SK-N-SH (cell line): ENCODE data around the gene PAAF1. TPM values are rescaled to one million over a fixed set of nuclear protein-coding genes. Genes with fewer than 3 reads are reported as not detected.

Experiments
- CTCF ChIA-PET: fragments of 300-600, 350-600 bp; formaldehyde crosslinking; extraction: SDS; loops from one replicate; lab custom pipeline; 2021; lab: Yijun Ruan, JAX
- POLR2A ChIA-PET: fragments of 350-600 bp; sonication (Branson Sonifier 250); formaldehyde crosslinking; extraction: SDS; loops from one replicate; lab custom pipeline; 2020; ENCODE audit warnings: antibody characterized with exemption, inconsistent platforms; lab: Yijun Ruan, JAX
- DNase-seq: peaks from one replicate; pipeline ENCODE4 v3.0.0; 2012
- H2AFZ ChIP-seq: fragments of 200-600 bp; sonication (generic); 2 replicates; pipeline ENCODE4 v1.8.1; 2016; ENCODE audit warnings: antibody characterized with exemption, mild to moderate bottlenecking, low read depth
- H3F3A ChIP-seq: fragments of 200-600 bp; sonication (generic); replicated peaks from 2 replicates; pipeline ENCODE3; 2016; ENCODE audit warnings: antibody characterized with exemption, mild to moderate bottlenecking; ENCODE audit not compliant: insufficient read depth
- H3K27ac ChIP-seq, 2 experiments: fragments of 200-500 bp in 1 of 2; fragments of 200-600 bp in 1 of 2; sonication (Bioruptor generic) in 1 of 2; sonication (generic), shearing (Covaris generic) in 1 of 2; 2 replicates each; pipeline versions ENCODE4 v1.5.1 to v1.6.1; 2014 to 2016; ENCODE audit warnings: low read depth in 2 of 2, inconsistent platforms in 1 of 2, low read length in 1 of 2, mild to moderate bottlenecking in 1 of 2, mixed read lengths in 1 of 2
- H3K27me3 ChIP-seq: fragments of 200-600 bp; sonication (generic), shearing (Covaris generic); 2 replicates; pipeline ENCODE4 v1.6.1; 2016; ENCODE audit warnings: mixed run types; ENCODE audit not compliant: insufficient read depth
- H3K36me3 ChIP-seq, 2 experiments: fragments of 200-500 bp in 1 of 2; fragments of 200-600 bp in 1 of 2; sonication (Bioruptor generic) in 1 of 2; sonication (generic) in 1 of 2; replicated peaks in 1 of 2; 2 replicates each; pipeline versions ENCODE3 to v1.5.1; 2014 to 2016; ENCODE audit warnings: low read length in 1 of 2, mild to moderate bottlenecking in 1 of 2; ENCODE audit not compliant: insufficient read depth in 2 of 2, control insufficient read depth in 1 of 2
- H3K4me1 ChIP-seq, 2 experiments: fragments of 200-500 bp in 1 of 2; fragments of 200-600 bp in 1 of 2; sonication (Bioruptor generic) in 1 of 2; sonication (generic), shearing (Covaris generic) in 1 of 2; 2 replicates each; pipeline versions ENCODE4 v1.5.1 to v1.6.1; 2014 to 2016; ENCODE audit warnings: low read depth in 1 of 2, low read length in 1 of 2, mixed run types in 1 of 2; ENCODE audit not compliant: insufficient read depth in 2 of 2, control insufficient read depth in 1 of 2
- H3K4me2 ChIP-seq: fragments of 200-600 bp; sonication (generic), shearing (Covaris generic); 2 replicates; pipeline ENCODE4 v1.6.1; 2017; ENCODE audit warnings: mixed run types
- H3K4me3 ChIP-seq, 2 experiments: fragments of 200-500 bp in 1 of 2; fragments of 200-600 bp in 1 of 2; sonication (Bioruptor generic) in 1 of 2; sonication (generic), shearing (Covaris generic) in 1 of 2; 2 replicates each; pipeline versions ENCODE4 v1.5.1 to v1.8.1; 2014 to 2016; ENCODE audit warnings: low read depth in 2 of 2, inconsistent platforms in 1 of 2, low read length in 1 of 2, mild to moderate bottlenecking in 1 of 2, mixed read lengths in 1 of 2, moderate library complexity in 1 of 2
- H3K79me2 ChIP-seq: fragments of 200-600 bp; sonication (generic); 2 replicates; pipeline ENCODE4 v1.8.1; 2017; ENCODE audit warnings: mild to moderate bottlenecking; ENCODE audit not compliant: insufficient read depth
- H3K9ac ChIP-seq: fragments of 200-600 bp; sonication (generic); 2 replicates; pipeline ENCODE4 v1.6.1; 2017; ENCODE audit warnings: mixed run types
- H3K9me2 ChIP-seq: fragments of 200-600 bp; sonication (generic); 2 replicates; pipeline ENCODE4 v1.6.1; 2017; ENCODE audit warnings: mixed run types
- H3K9me3 ChIP-seq: fragments of 200-600 bp; sonication (generic); 2 replicates; pipeline ENCODE4 v1.6.1; 2017; ENCODE audit warnings: mixed run types, mild to moderate bottlenecking, moderate library complexity
- H4K20me1 ChIP-seq: fragments of 200-600 bp; sonication (generic); 2 replicates; pipeline ENCODE4 v1.6.1; 2017; ENCODE audit warnings: mild to moderate bottlenecking, mixed run types; ENCODE audit not compliant: insufficient read depth
- EP300 ChIP-seq, 2 experiments: IDR thresholded peaks; 2 replicates each; pipeline versions ENCODE4 v1.4.0 to v1.6.1; 2012; ENCODE audit warnings: borderline replicate concordance in 1 of 2, low read depth in 1 of 2, low read length in 1 of 2
- EZH2phosphoT487 ChIP-seq: fragments of 200-600 bp; sonication (generic); IDR thresholded peaks from 2 replicates; pipeline ENCODE4 v1.6.1; 2017; ENCODE audit warnings: low read depth, mixed run types, mild to moderate bottlenecking, antibody characterized with exemption, moderate library complexity, borderline replicate concordance
- FOXM1 ChIP-seq: IDR thresholded peaks from 2 replicates; pipeline ENCODE4 v1.4.0; 2012; ENCODE audit warnings: low read depth, mild to moderate bottlenecking
- GABPA ChIP-seq: IDR thresholded peaks from 2 replicates; pipeline ENCODE4 v1.4.0; 2012; ENCODE audit warnings: low read depth, mild to moderate bottlenecking
- RAD21 ChIP-seq: IDR thresholded peaks from 2 replicates; pipeline ENCODE4 v1.6.1; 2012; ENCODE audit warnings: mild to moderate bottlenecking, low read length
- RCOR1 ChIP-seq: fragments of 150-350 bp; IDR thresholded peaks from 2 replicates; pipeline ENCODE4 v1.6.1; 2017; ENCODE audit warnings: antibody characterized with exemption, low read length
- TAF1 ChIP-seq: IDR thresholded peaks from 2 replicates; pipeline ENCODE4 v1.6.1; 2012; ENCODE audit warnings: low read depth, mild to moderate bottlenecking, low read length, moderate library complexity, borderline replicate concordance
- TEAD4 ChIP-seq: IDR thresholded peaks from 2 replicates; pipeline ENCODE4 v1.4.0; 2012; ENCODE audit warnings: mild to moderate bottlenecking, borderline replicate concordance; ENCODE audit not compliant: insufficient read depth
- WGBS: methylation state at CpG from one replicate; pipeline ENCODE4 v1.1.6; 2017; ENCODE audit warnings: low lambda C conversion rate; 5-methylcytosine and 5-hydroxymethylcytosine counted together
- polyA plus RNA-seq, 3 experiments: library from polyadenylated mRNA; depleted of rRNA; stranded (reverse); fragments of >200 nt; gene quantifications; 2 replicates each; pipeline ENCODE4 v1.2.3, GENCODE V29; 2012
- TF ChIP-seq, protein P1 (sequence below): IDR thresholded peaks from 2 replicates; pipeline ENCODE4 v1.6.1; 2012; ENCODE audit warnings: mild to moderate bottlenecking, low read depth, low read length, moderate library complexity
- TF ChIP-seq, protein P2 (sequence below): fragments of 150-350 bp; IDR thresholded peaks from 2 replicates; pipeline ENCODE4 v1.6.1; 2017; ENCODE audit warnings: antibody characterized with exemption, low read length, low read depth, borderline replicate concordance
- TF ChIP-seq, protein P3 (sequence below): IDR thresholded peaks from 2 replicates; pipeline ENCODE4 v1.4.0; 2012; ENCODE audit warnings: low read depth, borderline replicate concordance
- TF ChIP-seq, protein P4 (sequence below): IDR thresholded peaks from 2 replicates; pipeline ENCODE4 v1.4.0; 2012; ENCODE audit warnings: low read depth

Gene PAAF1
- polyA plus RNA-seq, 1 of the 3 experiments (the other 2 are of a cell fraction): 23.2 TPM

DNA sequence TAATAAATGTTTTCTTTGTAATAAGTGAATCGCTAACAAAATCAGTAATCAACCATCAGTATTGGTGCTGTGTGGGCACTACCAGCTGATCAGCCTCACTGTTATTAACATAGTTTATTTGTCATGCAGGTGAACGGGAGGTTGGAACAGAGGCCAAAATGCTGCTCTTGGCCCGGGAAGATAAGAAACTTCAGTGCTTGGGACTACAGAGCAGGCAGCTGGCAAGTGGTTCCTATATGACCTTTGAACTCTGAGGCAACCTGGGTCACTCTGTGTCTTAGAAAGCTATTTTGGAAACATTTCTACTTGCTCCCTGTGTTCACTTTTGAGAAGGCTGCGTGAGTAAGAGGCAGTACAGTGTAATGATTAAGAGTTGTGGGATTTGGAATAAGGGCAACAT is 37.5 kb downstream of the PAAF1 start:
- Histone ChIP-seq H3K9me2 (no peaks in the 10 kb centered on the region), H2AFZ (no peak overlapping the region), H3K4me3 (no peak overlapping the region), H3K9me3 (no peaks in the 10 kb centered on the region), H3K79me2 (no peaks in the 10 kb centered on the region), H3K27me3 (no peaks in the 10 kb centered on the region), H3K36me3 (peaks cover 43 to 53% of the 10 kb centered on the region in 2 experiments), H3K9ac (no peak overlapping the region), H3F3A (peaks cover 6% of the 10 kb centered on the region), H3K4me1 (no peaks in the 10 kb centered on the region), H4K20me1 (no peaks in the 10 kb centered on the region), H3K27ac (no peak overlapping the region), H3K4me2 (no peak overlapping the region)
- CTCF ChIA-PET: interaction anchor here (1.0 kb wide), 1 partner anchor 50 kb away, joined by 3 read pairs; no protein-coding TSS in a partner anchor
- TF ChIP-seq TEAD4: no peak
- TF ChIP-seq, protein P1, sequence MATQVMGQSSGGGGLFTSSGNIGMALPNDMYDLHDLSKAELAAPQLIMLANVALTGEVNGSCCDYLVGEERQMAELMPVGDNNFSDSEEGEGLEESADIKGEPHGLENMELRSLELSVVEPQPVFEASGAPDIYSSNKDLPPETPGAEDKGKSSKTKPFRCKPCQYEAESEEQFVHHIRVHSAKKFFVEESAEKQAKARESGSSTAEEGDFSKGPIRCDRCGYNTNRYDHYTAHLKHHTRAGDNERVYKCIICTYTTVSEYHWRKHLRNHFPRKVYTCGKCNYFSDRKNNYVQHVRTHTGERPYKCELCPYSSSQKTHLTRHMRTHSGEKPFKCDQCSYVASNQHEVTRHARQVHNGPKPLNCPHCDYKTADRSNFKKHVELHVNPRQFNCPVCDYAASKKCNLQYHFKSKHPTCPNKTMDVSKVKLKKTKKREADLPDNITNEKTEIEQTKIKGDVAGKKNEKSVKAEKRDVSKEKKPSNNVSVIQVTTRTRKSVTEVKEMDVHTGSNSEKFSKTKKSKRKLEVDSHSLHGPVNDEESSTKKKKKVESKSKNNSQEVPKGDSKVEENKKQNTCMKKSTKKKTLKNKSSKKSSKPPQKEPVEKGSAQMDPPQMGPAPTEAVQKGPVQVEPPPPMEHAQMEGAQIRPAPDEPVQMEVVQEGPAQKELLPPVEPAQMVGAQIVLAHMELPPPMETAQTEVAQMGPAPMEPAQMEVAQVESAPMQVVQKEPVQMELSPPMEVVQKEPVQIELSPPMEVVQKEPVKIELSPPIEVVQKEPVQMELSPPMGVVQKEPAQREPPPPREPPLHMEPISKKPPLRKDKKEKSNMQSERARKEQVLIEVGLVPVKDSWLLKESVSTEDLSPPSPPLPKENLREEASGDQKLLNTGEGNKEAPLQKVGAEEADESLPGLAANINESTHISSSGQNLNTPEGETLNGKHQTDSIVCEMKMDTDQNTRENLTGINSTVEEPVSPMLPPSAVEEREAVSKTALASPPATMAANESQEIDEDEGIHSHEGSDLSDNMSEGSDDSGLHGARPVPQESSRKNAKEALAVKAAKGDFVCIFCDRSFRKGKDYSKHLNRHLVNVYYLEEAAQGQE: no peak
- no peak for DNase-seq
- WGBS: 97% methylated on average over 4 of the region's 4 CpGs
- POLR2A ChIA-PET: no interaction called here

DNA sequence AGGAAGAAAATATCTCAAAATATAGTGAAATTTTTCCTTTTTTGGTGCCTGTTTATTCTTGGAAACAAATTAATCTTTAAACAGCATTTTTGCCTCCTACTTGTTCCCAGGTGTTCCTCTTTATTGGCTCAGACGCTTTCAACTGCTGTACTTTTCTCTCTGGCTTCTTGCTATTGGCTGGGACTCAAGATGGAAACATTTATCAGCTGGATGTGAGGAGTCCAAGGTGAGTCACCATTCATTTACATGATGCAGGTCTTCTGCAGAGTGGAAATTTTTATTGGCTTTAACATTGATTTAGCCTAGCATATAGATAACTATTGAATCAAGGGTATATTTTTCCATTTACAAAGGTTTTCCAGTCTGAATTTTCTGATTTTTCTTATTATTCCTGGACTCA is 39.6 kb downstream of the PAAF1 start:
- no peak overlapping the region for H3K9ac ChIP-seq
- H3K4me2 ChIP-seq: no peak overlapping the region
- CTCF ChIA-PET: interaction anchor here (1.0 to 1.6 kb wide), 3 partner anchors 15 to 344 kb away, joined by 3 to 8 read pairs (median 3); no protein-coding TSS in a partner anchor
- POLR2A ChIA-PET: no interaction called here
- no peaks in the 10 kb centered on the region for H3K79me2 ChIP-seq
- TF ChIP-seq GABPA: no peak
- no peak for TF ChIP-seq EP300 (IDR thresholded peaks at IDR 0.05; ENCODE audit: borderline replicate concordance in 1 of 2, low read depth in 1 of 2, low read length in 1 of 2)
- TF ChIP-seq FOXM1: no peak
- no peak for TF ChIP-seq TAF1
- no peak for TF ChIP-seq RAD21
- TF ChIP-seq, protein P1: no peak
- no peak for TF ChIP-seq EZH2phosphoT487
- TF ChIP-seq, protein P2, sequence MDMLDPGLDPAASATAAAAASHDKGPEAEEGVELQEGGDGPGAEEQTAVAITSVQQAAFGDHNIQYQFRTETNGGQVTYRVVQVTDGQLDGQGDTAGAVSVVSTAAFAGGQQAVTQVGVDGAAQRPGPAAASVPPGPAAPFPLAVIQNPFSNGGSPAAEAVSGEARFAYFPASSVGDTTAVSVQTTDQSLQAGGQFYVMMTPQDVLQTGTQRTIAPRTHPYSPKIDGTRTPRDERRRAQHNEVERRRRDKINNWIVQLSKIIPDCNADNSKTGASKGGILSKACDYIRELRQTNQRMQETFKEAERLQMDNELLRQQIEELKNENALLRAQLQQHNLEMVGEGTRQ: no peak
- no peak for TF ChIP-seq RCOR1
- TF ChIP-seq, protein P3, sequence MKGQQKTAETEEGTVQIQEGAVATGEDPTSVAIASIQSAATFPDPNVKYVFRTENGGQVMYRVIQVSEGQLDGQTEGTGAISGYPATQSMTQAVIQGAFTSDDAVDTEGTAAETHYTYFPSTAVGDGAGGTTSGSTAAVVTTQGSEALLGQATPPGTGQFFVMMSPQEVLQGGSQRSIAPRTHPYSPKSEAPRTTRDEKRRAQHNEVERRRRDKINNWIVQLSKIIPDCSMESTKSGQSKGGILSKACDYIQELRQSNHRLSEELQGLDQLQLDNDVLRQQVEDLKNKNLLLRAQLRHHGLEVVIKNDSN: no peak
- TF ChIP-seq, protein P4, sequence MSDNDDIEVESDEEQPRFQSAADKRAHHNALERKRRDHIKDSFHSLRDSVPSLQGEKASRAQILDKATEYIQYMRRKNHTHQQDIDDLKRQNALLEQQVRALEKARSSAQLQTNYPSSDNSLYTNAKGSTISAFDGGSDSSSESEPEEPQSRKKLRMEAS: no peak
- no peak for DNase-seq
- H3F3A ChIP-seq: peaks cover 6% of the 10 kb centered on the region
- no peaks in the 10 kb centered on the region for H4K20me1 ChIP-seq
- H3K36me3 ChIP-seq: peaks cover 45 to 57% of the 10 kb centered on the region in 2 experiments
- no peak overlapping the region for H3K27ac ChIP-seq
- H2AFZ ChIP-seq: no peak overlapping the region
- H3K9me2 ChIP-seq: no peaks in the 10 kb centered on the region
- H3K27me3 ChIP-seq: no peaks in the 10 kb centered on the region
- no peaks in the 10 kb centered on the region for H3K9me3 ChIP-seq
- no peak overlapping the region for H3K4me3 ChIP-seq
- H3K4me1 ChIP-seq: no peaks in the 10 kb centered on the region
- 85% methylated on average over 1 of the region's 1 CpG for WGBS
